DND-41 (cell line): Measurements from ENCODE around the gene TERB1.

Experiments used
- CTCF ChIP-seq: IDR thresholded peaks from 2 replicates; pipeline ENCODE4 v1.5.1; 2012; ENCODE audit warnings: borderline replicate concordance, low read length, moderate library complexity, mild to moderate bottlenecking; ENCODE audit not compliant: poor library complexity, severe bottlenecking; ENCODE audit errors: extremely low read depth
- EZH2 ChIP-seq: IDR thresholded peaks from 3 replicates; pipeline ENCODE4 v1.6.1; 2012; ENCODE audit warnings: borderline replicate concordance, low read depth, mild to moderate bottlenecking, moderate library complexity, low read length, inconsistent platforms; ENCODE audit not compliant: severe bottlenecking

DNA sequence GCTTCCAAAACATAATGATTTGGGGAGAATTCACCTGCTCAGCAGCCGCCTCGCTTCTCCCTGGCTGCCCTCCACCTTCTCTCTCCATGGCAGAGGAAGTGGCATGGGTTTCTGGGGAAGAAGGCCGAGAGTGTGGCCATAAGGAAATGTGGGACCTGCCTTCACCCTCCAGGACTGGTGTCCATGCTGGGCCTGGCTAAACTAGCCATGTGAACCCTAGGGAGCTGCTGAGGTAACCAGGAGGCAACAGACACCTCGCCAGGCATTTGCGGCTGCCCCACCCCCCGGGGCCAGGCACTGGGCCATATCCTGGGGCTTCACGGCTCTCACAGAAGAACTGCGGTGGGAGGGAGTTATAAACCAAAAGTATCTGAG lies 94.9 kb downstream of the TERB1 start:
- TF ChIP-seq CTCF (no peak), EZH2 (no peak)
